ENCODE data around the gene INKA2.

GRCh38 chr1:111699268-111699667 is 39.9 kb downstream of the INKA2 start:
- TF ChIP-seq CTCF (IDR thresholded peaks at IDR 0.05) (no peak), POLR2A (IDR thresholded peaks at IDR 0.05) (no peak), EP300 (IDR thresholded peaks at IDR 0.05) (no peak), POLR2AphosphoS5 (IDR thresholded peaks at IDR 0.05) (no peak)
